Measurements from ENCODE around the gene CATSPERE.

- TF ChIP-seq CTCF (IDR thresholded peaks at IDR 0.05; ENCODE audit: low read length) (no peak), EZH2 (IDR thresholded peaks at IDR 0.05; ENCODE audit: borderline replicate concordance, low read length) (no peak)
These were observed 204.7 kb downstream of the CATSPERE start for GRCh38 chr1:244665771-244666217.

All from OCI-LY1 (cell line).